ENCODE results near the gene RPTOR. TPM values are rescaled to one million over a fixed set of nuclear protein-coding genes. Genes with fewer than 3 reads are reported as not detected.

Gene RPTOR
- total and polyA plus RNA-seq, 4 donors, result 12.4 to 46.1 (median 29.7) TPM

GRCh38 chr17:80755650-80756405, 211.2 kb downstream of the RPTOR start:
- TF ChIP-seq CTCF (IDR thresholded peaks at IDR 0.05; ENCODE audit: control extremely low read depth, extremely low read depth), result no peak
- peaks cover 0 to 24% (median 2%) of the 10 kb centered on the region in 5 donors for H3K4me1 ChIP-seq (ENCODE audit: control insufficient read depth in 5 of 5, insufficient read depth in 5 of 5, low read length in 5 of 5)
- no peak overlapping the region for H3K9ac ChIP-seq (ENCODE audit: insufficient read depth in 1 of 2, low read length in 2 of 2)
- WGBS, 2 donors, result 96 to 98% methylated on average over 5 of the region's 5 CpGs
- H3K36me3 ChIP-seq (ENCODE audit: control insufficient read depth in 4 of 4, insufficient read depth in 4 of 4, low read length in 4 of 4), result peaks cover 0 to 16% (median 3%) of the 10 kb centered on the region in 4 donors
- H3K27me3 ChIP-seq (ENCODE audit: control insufficient read depth in 3 of 3, insufficient read depth in 3 of 3, low read length in 2 of 3), result no peaks in the 10 kb centered on the region
- H3K9me3 ChIP-seq (ENCODE audit: control insufficient read depth in 4 of 4, insufficient read depth in 3 of 4, low read length in 3 of 4), result peaks cover 0 to 1% (median 0%) of the 10 kb centered on the region in 4 donors
- ATAC-seq (ENCODE audit: insufficient read depth, low FRiP score), result no peak
- H3K4me3 ChIP-seq, result no peak overlapping the region
- no peak for DNase-seq
- H3K27ac ChIP-seq (ENCODE audit: low read depth in 1 of 2, low read length in 1 of 2), result no peak overlapping the region

GRCh38 chr17:80758481-80759376, 214.1 kb downstream of the RPTOR start:
- no peak for ATAC-seq (ENCODE audit: insufficient read depth, low FRiP score)
- TF ChIP-seq CTCF (IDR thresholded peaks at IDR 0.05; ENCODE audit: control extremely low read depth, extremely low read depth), result no peak
- peaks cover 0 to 19% (median 2%) of the 10 kb centered on the region in 4 donors for H3K36me3 ChIP-seq (ENCODE audit: control insufficient read depth in 4 of 4, insufficient read depth in 4 of 4, low read length in 4 of 4)

GRCh38 chr17:80759377-80759673, 214.7 kb downstream of the RPTOR start:
- Histone ChIP-seq H3K4me3 (no peak overlapping the region), H3K9me3 (ENCODE audit: control insufficient read depth in 4 of 4, insufficient read depth in 3 of 4, low read length in 3 of 4) (peaks cover 0 to 1% (median 0%) of the 10 kb centered on the region in 4 donors), H3K27ac (ENCODE audit: low read depth in 1 of 2, low read length in 1 of 2) (no peak overlapping the region), H3K36me3 (ENCODE audit: control insufficient read depth in 4 of 4, insufficient read depth in 4 of 4, low read length in 4 of 4) (peaks cover 0 to 14% (median 0%) of the 10 kb centered on the region in 4 donors), H3K4me1 (ENCODE audit: control insufficient read depth in 5 of 5, insufficient read depth in 5 of 5, low read length in 5 of 5) (peaks cover 0 to 16% (median 2%) of the 10 kb centered on the region in 5 donors), H3K27me3 (ENCODE audit: control insufficient read depth in 3 of 3, insufficient read depth in 3 of 3, low read length in 2 of 3) (no peaks in the 10 kb centered on the region), H3K9ac (ENCODE audit: insufficient read depth in 1 of 2, low read length in 2 of 2) (no peak overlapping the region)
- 87 to 97% methylated on average over 2 of the region's 2 CpGs for WGBS, 2 donors
- ATAC-seq (ENCODE audit: insufficient read depth, low FRiP score), result no peak
- no peak for TF ChIP-seq CTCF (IDR thresholded peaks at IDR 0.05; ENCODE audit: control extremely low read depth, extremely low read depth)
- no peak for DNase-seq

More at GRCh38 chr17:80758481-80759376, 214.1 kb downstream of the RPTOR start:
- H3K27me3 ChIP-seq (ENCODE audit: control insufficient read depth in 3 of 3, insufficient read depth in 3 of 3, low read length in 2 of 3), result no peaks in the 10 kb centered on the region
- peak overlapping the region in 1 of 2 donors; percentile 36 for H3K27ac ChIP-seq (ENCODE audit: low read depth in 1 of 2, low read length in 1 of 2)
- H3K4me1 ChIP-seq (ENCODE audit: control insufficient read depth in 5 of 5, insufficient read depth in 5 of 5, low read length in 5 of 5), result peaks cover 0 to 16% (median 2%) of the 10 kb centered on the region in 5 donors
- 77 to 78% methylated on average over 18 of the region's 18 CpGs for WGBS, 2 donors
- H3K9ac ChIP-seq (ENCODE audit: insufficient read depth in 1 of 2, low read length in 2 of 2), result no peak overlapping the region
- DNase-seq, result peak; percentile 71 to 85 (median 82)
- H3K4me3 ChIP-seq, result no peak overlapping the region
- peaks cover 0 to 1% (median 0%) of the 10 kb centered on the region in 4 donors for H3K9me3 ChIP-seq (ENCODE audit: control insufficient read depth in 4 of 4, insufficient read depth in 3 of 4, low read length in 3 of 4)

All from lung (tissue), 12 donors.